Measurements from ENCODE around the gene KRTAP1-5.

GRCh38 chr17:40981115-40981514 is 45.9 kb downstream of the KRTAP1-5 start:
- no peak for TF ChIP-seq CTCF (IDR thresholded peaks at IDR 0.05)
- no peak for TF ChIP-seq EZH2 (IDR thresholded peaks at IDR 0.05; ENCODE audit: borderline replicate concordance, insufficient read depth, low read depth, low read length, poor library complexity, severe bottlenecking)

Measured in B cell (primary cell).